Activated naive CD4-positive, alpha-beta T cell treated with anti-CD3 and anti-CD28 coated beads, Interleukin-2, amount 10 ng/mL, durations not matched to agents 7 days and 5 days (primary cell): Measurements from ENCODE around the gene ELP1.
"Not testable (repeated sequence)": the region's sequence is repeated elsewhere in the genome, so short reads cannot be mapped to it uniquely, and the experiment has no call there.

ENCODE experiments used
- CTCF ChIA-PET: fragments of 350-600 bp; sonication (Branson Sonifier 250); formaldehyde crosslinking; loops from one replicate; lab custom pipeline; 2021; ENCODE audit warnings: antibody characterized with exemption; lab: Charles Lee
- DNase-seq: peaks from one replicate; pipeline ENCODE4 v3.0.0-alpha.2; 2020
- H3K27ac Mint-ChIP-seq: one replicate; pipeline ENCODE4 v1.8.0; 2021; ENCODE audit warnings: mild to moderate bottlenecking, moderate library complexity, mixed read lengths
- H3K27me3 Mint-ChIP-seq: one replicate; pipeline ENCODE4 v1.8.0; 2021; ENCODE audit warnings: mild to moderate bottlenecking, mixed read lengths
- H3K36me3 Mint-ChIP-seq: one replicate; pipeline ENCODE4 v1.8.0; 2021; ENCODE audit warnings: mixed read lengths
- H3K4me1 Mint-ChIP-seq: one replicate; pipeline ENCODE4 v1.8.0; 2021; ENCODE audit warnings: mixed read lengths
- H3K4me3 Mint-ChIP-seq: one replicate; pipeline ENCODE4 v1.8.0; 2021; ENCODE audit warnings: mild to moderate bottlenecking, moderate library complexity, mixed read lengths
- H3K9me3 Mint-ChIP-seq: one replicate; pipeline ENCODE4 v1.8.0; 2021; ENCODE audit warnings: mixed read lengths

Gene ELP1

GRCh38 chr9:108951578-108951977 is 17.7 kb upstream of the ELP1 start:
- no peaks in the 10 kb centered on the region for H3K4me1 Mint-ChIP-seq
- no peak for DNase-seq
- H3K36me3 Mint-ChIP-seq = no peaks in the 10 kb centered on the region
- H3K9me3 Mint-ChIP-seq = no peaks in the 10 kb centered on the region
- H3K4me3 Mint-ChIP-seq = no peak overlapping the region
- H3K27ac Mint-ChIP-seq = no peak overlapping the region
- H3K27me3 Mint-ChIP-seq = no peaks in the 10 kb centered on the region
- CTCF ChIA-PET = no interaction called here

- no peak overlapping the region for H3K4me3 Mint-ChIP-seq
- CTCF ChIA-PET = interaction anchor here (0.5 to 0.9 kb wide), 3 partner anchors 12 to 490 kb away, joined by 3 read pairs; no protein-coding TSS in a partner anchor
- H3K27me3 Mint-ChIP-seq = no peaks in the 10 kb centered on the region
- H3K9me3 Mint-ChIP-seq = no peaks in the 10 kb centered on the region
- no peak overlapping the region for H3K27ac Mint-ChIP-seq
- no peaks in the 10 kb centered on the region for H3K36me3 Mint-ChIP-seq
- DNase-seq = no peak
- H3K4me1 Mint-ChIP-seq = no peaks in the 10 kb centered on the region
Observed at GRCh38 chr9:108950168-108950567, 16.2 kb upstream of the ELP1 start.

GRCh38 chr9:108939975-108940374 is 6.1 kb upstream of the ELP1 start:
- CTCF ChIA-PET = no interaction called here

GRCh38 chr9:108937561-108938305 is 3.8 kb upstream of the ELP1 start:
- CTCF ChIA-PET = no interaction called here
- H3K9me3 Mint-ChIP-seq = no peaks in the 10 kb centered on the region
- peaks cover 8% of the 10 kb centered on the region for H3K36me3 Mint-ChIP-seq
- H3K27me3 Mint-ChIP-seq = no peaks in the 10 kb centered on the region
- H3K4me1 Mint-ChIP-seq = peaks cover 19% of the 10 kb centered on the region
- no peak overlapping the region for H3K4me3 Mint-ChIP-seq
- DNase-seq = no peak
- no peak overlapping the region for H3K27ac Mint-ChIP-seq

More at GRCh38 chr9:108939975-108940374, 6.1 kb upstream of the ELP1 start:
- Mint-ChIP-seq H3K36me3 (peaks cover 6% of the 10 kb centered on the region), H3K4me1 (peaks cover 5% of the 10 kb centered on the region), H3K27ac (no peak overlapping the region), H3K27me3 (no peaks in the 10 kb centered on the region), H3K9me3 (no peaks in the 10 kb centered on the region), H3K4me3 (no peak overlapping the region)
- DNase-seq = no peak

GRCh38 chr9:108934323-108934893 is 484 bp upstream of the ELP1 start, which contains the start of gene ABITRAM:
TSS of gene ABITRAM (plus strand) at chr9:108934400. CDS start at chr9:108934487, 87 bp downstream.
- no peaks in the 10 kb centered on the region for H3K27me3 Mint-ChIP-seq
- H3K4me3 Mint-ChIP-seq = peak within 1 kb of the TSS; percentile 99
- peak; percentile 85 for DNase-seq
- H3K27ac Mint-ChIP-seq = peak within 1 kb of the TSS; percentile 98
- CTCF ChIA-PET = interaction anchor here (0.6 kb wide), 2 partner anchors 590 to 925 kb away, joined by 3 read pairs; no protein-coding TSS in a partner anchor
- no peaks in the 10 kb centered on the region for H3K9me3 Mint-ChIP-seq
- H3K36me3 Mint-ChIP-seq = peaks cover 12% of the 10 kb centered on the region
- peaks cover 31% of the 10 kb centered on the region for H3K4me1 Mint-ChIP-seq

GRCh38 chr9:108933231-108933717 is 650 bp downstream of the ELP1 start:
- peak overlapping the region; percentile 98 for H3K27ac Mint-ChIP-seq
- no peaks in the 10 kb centered on the region for H3K9me3 Mint-ChIP-seq
- CTCF ChIA-PET = no interaction called here
- H3K27me3 Mint-ChIP-seq = no peaks in the 10 kb centered on the region
- H3K4me3 Mint-ChIP-seq = peak overlapping the region; percentile 99
- H3K36me3 Mint-ChIP-seq = peaks cover 14% of the 10 kb centered on the region
- DNase-seq = no peak
- peaks cover 31% of the 10 kb centered on the region for H3K4me1 Mint-ChIP-seq

- no peaks in the 10 kb centered on the region for H3K9me3 Mint-ChIP-seq
- H3K36me3 Mint-ChIP-seq = peaks cover 36% of the 10 kb centered on the region
- no peak overlapping the region for H3K27ac Mint-ChIP-seq
- H3K4me3 Mint-ChIP-seq = no peak overlapping the region
- no peaks in the 10 kb centered on the region for H3K27me3 Mint-ChIP-seq
- peaks cover 18% of the 10 kb centered on the region for H3K4me1 Mint-ChIP-seq
- DNase-seq = no peak
- CTCF ChIA-PET = interaction anchor here (1.0 kb wide), 1 partner anchor 14 kb away, joined by 3 read pairs; no protein-coding TSS in a partner anchor
Observed at GRCh38 chr9:108928386-108928785, 5.5 kb downstream of the ELP1 start.

GRCh38 chr9:108924466-108924865 is 9.5 kb downstream of the ELP1 start:
- no peaks in the 10 kb centered on the region for H3K27me3 Mint-ChIP-seq
- H3K36me3 Mint-ChIP-seq = peaks cover 39% of the 10 kb centered on the region
- H3K4me1 Mint-ChIP-seq = no peaks in the 10 kb centered on the region
- H3K27ac Mint-ChIP-seq = no peak overlapping the region
- no peak for DNase-seq
- H3K4me3 Mint-ChIP-seq = no peak overlapping the region
- no peaks in the 10 kb centered on the region for H3K9me3 Mint-ChIP-seq
- CTCF ChIA-PET = no interaction called here

GRCh38 chr9:108921200-108921599 is 12.7 kb downstream of the ELP1 start:
- H3K9me3 Mint-ChIP-seq = no peaks in the 10 kb centered on the region
- peaks cover 39% of the 10 kb centered on the region for H3K36me3 Mint-ChIP-seq
- no peaks in the 10 kb centered on the region for H3K4me1 Mint-ChIP-seq
- CTCF ChIA-PET = no interaction called here
- DNase-seq = no peak
- H3K27ac Mint-ChIP-seq = no peak overlapping the region
- H3K27me3 Mint-ChIP-seq = no peaks in the 10 kb centered on the region
- H3K4me3 Mint-ChIP-seq = no peak overlapping the region

GRCh38 chr9:108920401-108920800 is 13.5 kb downstream of the ELP1 start:
- CTCF ChIA-PET = not testable (repeated sequence)
- H3K36me3 Mint-ChIP-seq = peaks cover 41% of the 10 kb centered on the region

GRCh38 chr9:108919517-108919916 is 14.4 kb downstream of the ELP1 start:
- H3K36me3 Mint-ChIP-seq = peaks cover 33% of the 10 kb centered on the region
- CTCF ChIA-PET = interaction anchor here (0.6 kb wide), 1 partner anchor 31 kb away, joined by 3 read pairs; no protein-coding TSS in a partner anchor
- H3K4me3 Mint-ChIP-seq = no peak overlapping the region

More at GRCh38 chr9:108920401-108920800, 13.5 kb downstream of the ELP1 start:
- H3K27me3 Mint-ChIP-seq, H3K27ac Mint-ChIP-seq, DNase-seq, H3K4me1 Mint-ChIP-seq, H3K9me3 Mint-ChIP-seq, H3K4me3 Mint-ChIP-seq: not testable (repeated sequence)

GRCh38 chr9:108913391-108913790 is 20.5 kb downstream of the ELP1 start:
- Mint-ChIP-seq H3K36me3 (peaks cover 27% of the 10 kb centered on the region), H3K4me1 (peaks cover 21% of the 10 kb centered on the region), H3K9me3 (no peaks in the 10 kb centered on the region), H3K4me3 (no peak overlapping the region), H3K27me3 (no peaks in the 10 kb centered on the region), H3K27ac (no peak overlapping the region)
- CTCF ChIA-PET = no interaction called here
- no peak for DNase-seq

More at GRCh38 chr9:108919517-108919916, 14.4 kb downstream of the ELP1 start:
- DNase-seq = no peak
- H3K27ac Mint-ChIP-seq = no peak overlapping the region
- no peaks in the 10 kb centered on the region for H3K27me3 Mint-ChIP-seq
- H3K9me3 Mint-ChIP-seq = no peaks in the 10 kb centered on the region
- H3K4me1 Mint-ChIP-seq = no peaks in the 10 kb centered on the region

- H3K36me3 Mint-ChIP-seq = peaks cover 27% of the 10 kb centered on the region
Observed at GRCh38 chr9:108911820-108912219, 22.1 kb downstream of the ELP1 start.

GRCh38 chr9:108910914-108911313 is 23.0 kb downstream of the ELP1 start:
- H3K27me3 Mint-ChIP-seq = no peaks in the 10 kb centered on the region
- no peak overlapping the region for H3K4me3 Mint-ChIP-seq
- peak overlapping the region; percentile 35 for H3K27ac Mint-ChIP-seq
- peaks cover 28% of the 10 kb centered on the region for H3K36me3 Mint-ChIP-seq
- DNase-seq = no peak
- peaks cover 21% of the 10 kb centered on the region for H3K4me1 Mint-ChIP-seq
- H3K9me3 Mint-ChIP-seq = no peaks in the 10 kb centered on the region
- CTCF ChIA-PET = no interaction called here

More at GRCh38 chr9:108911820-108912219, 22.1 kb downstream of the ELP1 start:
- Mint-ChIP-seq H3K27me3 (no peaks in the 10 kb centered on the region), H3K4me1 (peaks cover 21% of the 10 kb centered on the region), H3K4me3 (no peak overlapping the region), H3K27ac (peak overlapping the region; percentile 72), H3K9me3 (no peaks in the 10 kb centered on the region)
- DNase-seq = peak; percentile 52
- CTCF ChIA-PET = no interaction called here
